Stimulated activated memory B cell treated with anti-CD40 and anti-IgM and Interleukin-4, amounts not matched to agents 10 μg/mL and 1 μg/mL and 100 μg/mL, for 72 hours (primary cell): ENCODE measurements around the gene KCNH5.

Source experiments
- ATAC-seq: fragments of 150-1000 bp; cut with Tn5 transposase; 2 replicates; pipeline ENCODE4 v1.10.0; 2021
- H3K27ac Mint-ChIP-seq: one replicate; pipeline ENCODE4 v1.8.0; 2022; ENCODE audit warnings: mild to moderate bottlenecking, mixed read lengths
- H3K27me3 Mint-ChIP-seq: one replicate; pipeline ENCODE4 v1.8.0; 2022; ENCODE audit warnings: mixed read lengths
- H3K36me3 Mint-ChIP-seq: one replicate; pipeline ENCODE4 v1.8.0; 2022; ENCODE audit warnings: mixed read lengths
- H3K4me1 Mint-ChIP-seq: one replicate; pipeline ENCODE4 v1.8.0; 2022; ENCODE audit warnings: mixed read lengths
- H3K4me3 Mint-ChIP-seq: one replicate; pipeline ENCODE4 v1.8.0; 2022; ENCODE audit warnings: mild to moderate bottlenecking, moderate library complexity, mixed read lengths
- H3K9me3 Mint-ChIP-seq: one replicate; pipeline ENCODE4 v1.8.0; 2022; ENCODE audit warnings: mixed read lengths

The KCNH5 gene

GRCh38 chr14:63030113-63030512, 15.1 kb downstream of the KCNH5 start:
- Mint-ChIP-seq H3K4me1 (no peaks in the 10 kb centered on the region), H3K27me3 (no peaks in the 10 kb centered on the region)

GRCh38 chr14:63027719-63028118, 17.5 kb downstream of the KCNH5 start:
- Mint-ChIP-seq H3K36me3 (no peaks in the 10 kb centered on the region), H3K27me3 (no peaks in the 10 kb centered on the region), H3K4me3 (no peak overlapping the region), H3K4me1 (no peaks in the 10 kb centered on the region), H3K9me3 (peaks cover 6% of the 10 kb centered on the region), H3K27ac (no peak overlapping the region)
- no peak for ATAC-seq

More at GRCh38 chr14:63030113-63030512, 15.1 kb downstream of the KCNH5 start:
- Mint-ChIP-seq H3K9me3 (peaks cover 11% of the 10 kb centered on the region), H3K36me3 (no peaks in the 10 kb centered on the region), H3K27ac (no peak overlapping the region), H3K4me3 (no peak overlapping the region)
- ATAC-seq = no peak

GRCh38 chr14:63026491-63026890, 18.8 kb downstream of the KCNH5 start:
- no peaks in the 10 kb centered on the region for H3K27me3 Mint-ChIP-seq
- no peaks in the 10 kb centered on the region for H3K4me1 Mint-ChIP-seq
- no peak overlapping the region for H3K27ac Mint-ChIP-seq
- ATAC-seq = no peak
- peaks cover 6% of the 10 kb centered on the region for H3K9me3 Mint-ChIP-seq
- H3K4me3 Mint-ChIP-seq = no peak overlapping the region
- H3K36me3 Mint-ChIP-seq = no peaks in the 10 kb centered on the region

- H3K4me1 Mint-ChIP-seq = no peaks in the 10 kb centered on the region
- no peak overlapping the region for H3K4me3 Mint-ChIP-seq
- no peak overlapping the region for H3K27ac Mint-ChIP-seq
- ATAC-seq = no peak
- H3K36me3 Mint-ChIP-seq = no peaks in the 10 kb centered on the region
- H3K9me3 Mint-ChIP-seq = peaks cover 3% of the 10 kb centered on the region
- H3K27me3 Mint-ChIP-seq = no peaks in the 10 kb centered on the region
These were observed 30.6 kb downstream of the KCNH5 start for GRCh38 chr14:63014621-63015020.

GRCh38 chr14:63012171-63012570, 33.1 kb downstream of the KCNH5 start:
- no peaks in the 10 kb centered on the region for H3K36me3 Mint-ChIP-seq
- no peak overlapping the region for H3K4me3 Mint-ChIP-seq
- H3K27me3 Mint-ChIP-seq = no peaks in the 10 kb centered on the region
- no peak for ATAC-seq
- H3K27ac Mint-ChIP-seq = no peak overlapping the region
- H3K4me1 Mint-ChIP-seq = no peaks in the 10 kb centered on the region
- peaks cover 3% of the 10 kb centered on the region for H3K9me3 Mint-ChIP-seq

GRCh38 chr14:63011623-63012022, 33.6 kb downstream of the KCNH5 start:
- Mint-ChIP-seq H3K36me3 (no peaks in the 10 kb centered on the region), H3K9me3 (peaks cover 3% of the 10 kb centered on the region), H3K27ac (no peak overlapping the region), H3K4me3 (no peak overlapping the region), H3K27me3 (no peaks in the 10 kb centered on the region), H3K4me1 (no peaks in the 10 kb centered on the region)
- no peak for ATAC-seq

- no peak for ATAC-seq
- Mint-ChIP-seq H3K4me1 (no peaks in the 10 kb centered on the region), H3K9me3 (peaks cover 3% of the 10 kb centered on the region), H3K4me3 (no peak overlapping the region), H3K27me3 (no peaks in the 10 kb centered on the region), H3K27ac (no peak overlapping the region), H3K36me3 (no peaks in the 10 kb centered on the region)
These were observed 35.8 kb downstream of the KCNH5 start for GRCh38 chr14:63009495-63009894.

- Mint-ChIP-seq H3K27me3 (no peaks in the 10 kb centered on the region), H3K27ac (no peak overlapping the region), H3K36me3 (no peaks in the 10 kb centered on the region), H3K4me3 (no peak overlapping the region), H3K9me3 (peaks cover 3% of the 10 kb centered on the region), H3K4me1 (no peaks in the 10 kb centered on the region)
- ATAC-seq = no peak
These were observed 38.7 kb downstream of the KCNH5 start for GRCh38 chr14:63006531-63006930.

- Mint-ChIP-seq H3K36me3 (no peaks in the 10 kb centered on the region), H3K9me3 (peaks cover 3% of the 10 kb centered on the region), H3K27ac (no peak overlapping the region), H3K4me3 (no peak overlapping the region), H3K27me3 (no peaks in the 10 kb centered on the region), H3K4me1 (no peaks in the 10 kb centered on the region)
- ATAC-seq = no peak
These were observed 51.2 kb downstream of the KCNH5 start for GRCh38 chr14:62994096-62994495.

GRCh38 chr14:62988967-62989366, 56.3 kb downstream of the KCNH5 start:
- Mint-ChIP-seq H3K4me3 (no peak overlapping the region), H3K9me3 (peaks cover 14% of the 10 kb centered on the region), H3K4me1 (no peaks in the 10 kb centered on the region), H3K27ac (no peak overlapping the region), H3K36me3 (no peaks in the 10 kb centered on the region), H3K27me3 (no peaks in the 10 kb centered on the region)
- ATAC-seq = no peak

GRCh38 chr14:62983821-62984220, 61.4 kb downstream of the KCNH5 start:
- Mint-ChIP-seq H3K36me3 (no peaks in the 10 kb centered on the region), H3K4me3 (no peak overlapping the region), H3K27ac (no peak overlapping the region), H3K4me1 (no peaks in the 10 kb centered on the region), H3K9me3 (peaks cover 11% of the 10 kb centered on the region), H3K27me3 (no peaks in the 10 kb centered on the region)
- ATAC-seq = no peak

GRCh38 chr14:62980693-62981092, 64.6 kb downstream of the KCNH5 start:
- peaks cover 3% of the 10 kb centered on the region for H3K9me3 Mint-ChIP-seq
- no peak overlapping the region for H3K4me3 Mint-ChIP-seq
- H3K27ac Mint-ChIP-seq = no peak overlapping the region
- H3K4me1 Mint-ChIP-seq = no peaks in the 10 kb centered on the region
- no peak for ATAC-seq
- H3K36me3 Mint-ChIP-seq = no peaks in the 10 kb centered on the region
- no peaks in the 10 kb centered on the region for H3K27me3 Mint-ChIP-seq

GRCh38 chr14:62957562-62957961, 87.7 kb downstream of the KCNH5 start:
- no peak overlapping the region for H3K27ac Mint-ChIP-seq
- no peak for ATAC-seq
- H3K4me3 Mint-ChIP-seq = no peak overlapping the region
- no peaks in the 10 kb centered on the region for H3K27me3 Mint-ChIP-seq
- no peaks in the 10 kb centered on the region for H3K36me3 Mint-ChIP-seq
- no peaks in the 10 kb centered on the region for H3K4me1 Mint-ChIP-seq
- peaks cover 9% of the 10 kb centered on the region for H3K9me3 Mint-ChIP-seq

- no peaks in the 10 kb centered on the region for H3K4me1 Mint-ChIP-seq
- no peaks in the 10 kb centered on the region for H3K36me3 Mint-ChIP-seq
- no peak overlapping the region for H3K4me3 Mint-ChIP-seq
- peaks cover 3% of the 10 kb centered on the region for H3K9me3 Mint-ChIP-seq
- no peak overlapping the region for H3K27ac Mint-ChIP-seq
- ATAC-seq = no peak
- no peaks in the 10 kb centered on the region for H3K27me3 Mint-ChIP-seq
These were observed 88.8 kb downstream of the KCNH5 start for GRCh38 chr14:62956413-62956812.

- ATAC-seq = no peak
- H3K9me3 Mint-ChIP-seq = peaks cover 2% of the 10 kb centered on the region
- H3K27me3 Mint-ChIP-seq = no peaks in the 10 kb centered on the region
- H3K27ac Mint-ChIP-seq = no peak overlapping the region
- H3K4me3 Mint-ChIP-seq = no peak overlapping the region
- H3K36me3 Mint-ChIP-seq = no peaks in the 10 kb centered on the region
- H3K4me1 Mint-ChIP-seq = no peaks in the 10 kb centered on the region
These were observed 91.1 kb downstream of the KCNH5 start for GRCh38 chr14:62954165-62954564.

- Mint-ChIP-seq H3K27me3 (no peaks in the 10 kb centered on the region), H3K4me3 (no peak overlapping the region), H3K36me3 (no peaks in the 10 kb centered on the region), H3K9me3 (peaks cover 2% of the 10 kb centered on the region), H3K27ac (no peak overlapping the region), H3K4me1 (no peaks in the 10 kb centered on the region)
- no peak for ATAC-seq
These were observed 93.0 kb downstream of the KCNH5 start for GRCh38 chr14:62952226-62952625.

GRCh38 chr14:62947301-62947700, 98.0 kb downstream of the KCNH5 start:
- Mint-ChIP-seq H3K4me3 (no peak overlapping the region), H3K9me3 (peaks cover 7% of the 10 kb centered on the region), H3K27ac (no peak overlapping the region), H3K4me1 (no peaks in the 10 kb centered on the region), H3K27me3 (no peaks in the 10 kb centered on the region), H3K36me3 (no peaks in the 10 kb centered on the region)
- no peak for ATAC-seq
